Measurements from ENCODE around the gene MACROH2A1.

MACROH2A1 gene

GRCh38 chr5:135386886-135387628, 12.0 kb downstream of the MACROH2A1 start:
- Histone ChIP-seq H3K36me3 (ENCODE audit: control insufficient read depth, insufficient read depth, low read length) (peaks cover 60% of the 10 kb centered on the region), H3K9me3 (ENCODE audit: control insufficient read depth, insufficient read depth, low read depth, low read length) (no peaks in the 10 kb centered on the region), H3K9ac (ENCODE audit: low read length) (no peak overlapping the region), H3K27ac (ENCODE audit: low read depth, low read length) (no peak overlapping the region), H3K4me1 (ENCODE audit: control insufficient read depth, insufficient read depth, low read length) (peaks cover 10% of the 10 kb centered on the region; the same call in 1 of the 2 replicates), H3K27me3 (ENCODE audit: control insufficient read depth, insufficient read depth, low read length) (peaks cover 5% of the 10 kb centered on the region; the same call in 1 of the 2 replicates), H3K4me3 (ENCODE audit: low read depth, low read length) (no peak overlapping the region)

- peaks cover 66% of the 10 kb centered on the region for H3K36me3 ChIP-seq (ENCODE audit: control insufficient read depth, insufficient read depth, low read length)
- no peak overlapping the region for H3K27ac ChIP-seq (ENCODE audit: low read depth, low read length)
- peaks cover under 1% of the 10 kb centered on the region; the same call in 1 of the 2 replicates for H3K4me1 ChIP-seq (ENCODE audit: control insufficient read depth, insufficient read depth, low read length)
- no peak overlapping the region for H3K4me3 ChIP-seq (ENCODE audit: low read depth, low read length)
- H3K27me3 ChIP-seq (ENCODE audit: control insufficient read depth, insufficient read depth, low read length), result no peaks in the 10 kb centered on the region
- no peak overlapping the region for H3K9ac ChIP-seq (ENCODE audit: low read length)
- H3K9me3 ChIP-seq (ENCODE audit: control insufficient read depth, insufficient read depth, low read depth, low read length), result no peaks in the 10 kb centered on the region
These were observed 12.9 kb downstream of the MACROH2A1 start for GRCh38 chr5:135386096-135386495.

DNA sequence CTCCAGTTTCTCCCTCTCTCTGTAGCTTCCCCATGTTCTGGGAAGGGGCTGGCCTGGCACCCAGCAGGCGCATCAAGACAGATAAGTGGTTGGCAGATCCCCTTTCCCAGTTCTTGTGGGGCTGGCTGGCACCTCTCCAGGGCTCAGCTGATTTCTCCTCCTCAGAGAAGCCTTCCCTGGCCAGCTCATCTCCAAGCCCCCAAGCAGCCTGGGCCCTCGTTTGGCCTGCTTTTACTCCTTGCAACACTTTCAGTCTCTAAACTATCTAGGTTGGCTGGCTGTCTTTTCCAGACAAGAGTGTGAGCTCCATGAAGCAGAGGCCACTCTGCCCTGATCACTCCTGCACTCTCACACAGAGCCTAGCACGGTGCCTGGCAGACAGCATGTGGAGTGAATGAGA, 13.5 kb downstream of the MACROH2A1 start:
- no peaks in the 10 kb centered on the region for H3K9me3 ChIP-seq (ENCODE audit: control insufficient read depth, insufficient read depth, low read depth, low read length)
- H3K9ac ChIP-seq (ENCODE audit: low read length), result no peak overlapping the region
- H3K27ac ChIP-seq (ENCODE audit: low read depth, low read length), result no peak overlapping the region
- no peak overlapping the region for H3K4me3 ChIP-seq (ENCODE audit: low read depth, low read length)
- H3K27me3 ChIP-seq (ENCODE audit: control insufficient read depth, insufficient read depth, low read length), result no peaks in the 10 kb centered on the region
- H3K4me1 ChIP-seq (ENCODE audit: control insufficient read depth, insufficient read depth, low read length), result no peaks in the 10 kb centered on the region
- H3K36me3 ChIP-seq (ENCODE audit: control insufficient read depth, insufficient read depth, low read length), result peaks cover 70% of the 10 kb centered on the region

DNA sequence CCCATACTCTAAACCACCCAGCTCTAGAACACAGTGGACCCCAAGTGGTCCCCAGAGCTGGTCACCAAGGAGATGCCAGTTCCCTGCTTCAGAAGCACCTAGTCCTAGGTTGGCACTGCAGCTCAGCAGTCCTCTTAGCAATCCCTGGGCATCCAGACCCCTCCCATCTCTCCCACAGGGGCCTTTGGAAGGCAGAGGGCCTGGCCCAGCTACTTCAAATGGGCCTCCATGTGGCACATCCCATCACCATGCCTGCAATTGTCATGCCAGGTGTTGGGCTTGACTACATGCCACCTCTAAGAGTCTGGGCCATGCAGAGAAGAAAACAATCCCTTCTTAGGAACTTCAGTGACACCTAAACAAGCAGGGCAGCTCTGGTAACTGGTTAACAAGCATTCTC, 14.1 kb downstream of the MACROH2A1 start:
- H3K4me1 ChIP-seq (ENCODE audit: control insufficient read depth, insufficient read depth, low read length), result no peaks in the 10 kb centered on the region
- H3K36me3 ChIP-seq (ENCODE audit: control insufficient read depth, insufficient read depth, low read length), result peaks cover 74% of the 10 kb centered on the region
- no peak overlapping the region for H3K27ac ChIP-seq (ENCODE audit: low read depth, low read length)

GRCh38 chr5:135383803-135384495, 15.1 kb downstream of the MACROH2A1 start:
- no peak overlapping the region for H3K4me3 ChIP-seq (ENCODE audit: low read depth, low read length)
- no peaks in the 10 kb centered on the region for H3K9me3 ChIP-seq (ENCODE audit: control insufficient read depth, insufficient read depth, low read depth, low read length)
- peaks cover 82% of the 10 kb centered on the region for H3K36me3 ChIP-seq (ENCODE audit: control insufficient read depth, insufficient read depth, low read length)
- H3K27me3 ChIP-seq (ENCODE audit: control insufficient read depth, insufficient read depth, low read length), result no peaks in the 10 kb centered on the region
- no peak overlapping the region for H3K27ac ChIP-seq (ENCODE audit: low read depth, low read length)
- no peaks in the 10 kb centered on the region for H3K4me1 ChIP-seq (ENCODE audit: control insufficient read depth, insufficient read depth, low read length)
- H3K9ac ChIP-seq (ENCODE audit: low read length), result no peak overlapping the region

More for the DNA sequence above, 14.1 kb downstream of the MACROH2A1 start:
- Histone ChIP-seq H3K27me3 (ENCODE audit: control insufficient read depth, insufficient read depth, low read length) (no peaks in the 10 kb centered on the region), H3K9me3 (ENCODE audit: control insufficient read depth, insufficient read depth, low read depth, low read length) (no peaks in the 10 kb centered on the region), H3K4me3 (ENCODE audit: low read depth, low read length) (no peak overlapping the region), H3K9ac (ENCODE audit: low read length) (no peak overlapping the region)

GRCh38 chr5:135382981-135383380, 16.1 kb downstream of the MACROH2A1 start:
- Histone ChIP-seq H3K9me3 (ENCODE audit: control insufficient read depth, insufficient read depth, low read depth, low read length) (no peaks in the 10 kb centered on the region), H3K27me3 (ENCODE audit: control insufficient read depth, insufficient read depth, low read length) (no peaks in the 10 kb centered on the region), H3K4me1 (ENCODE audit: control insufficient read depth, insufficient read depth, low read length) (no peaks in the 10 kb centered on the region; the same call in 1 of the 2 replicates), H3K36me3 (ENCODE audit: control insufficient read depth, insufficient read depth, low read length) (peaks cover 81% of the 10 kb centered on the region), H3K27ac (ENCODE audit: low read depth, low read length) (no peak overlapping the region), H3K4me3 (ENCODE audit: low read depth, low read length) (no peak overlapping the region), H3K9ac (ENCODE audit: low read length) (no peak overlapping the region)

- no peak overlapping the region for H3K4me3 ChIP-seq (ENCODE audit: low read depth, low read length)
- peaks cover 83% of the 10 kb centered on the region for H3K36me3 ChIP-seq (ENCODE audit: control insufficient read depth, insufficient read depth, low read length)
- no peaks in the 10 kb centered on the region; the same call in 1 of the 2 replicates for H3K4me1 ChIP-seq (ENCODE audit: control insufficient read depth, insufficient read depth, low read length)
- no peaks in the 10 kb centered on the region for H3K27me3 ChIP-seq (ENCODE audit: control insufficient read depth, insufficient read depth, low read length)
- no peak overlapping the region for H3K27ac ChIP-seq (ENCODE audit: low read depth, low read length)
- H3K9ac ChIP-seq (ENCODE audit: low read length), result no peak overlapping the region
- no peaks in the 10 kb centered on the region for H3K9me3 ChIP-seq (ENCODE audit: control insufficient read depth, insufficient read depth, low read depth, low read length)
These were observed 16.8 kb downstream of the MACROH2A1 start for GRCh38 chr5:135382106-135382790.

- Histone ChIP-seq H3K4me3 (ENCODE audit: low read depth, low read length) (no peak overlapping the region), H3K27ac (ENCODE audit: low read depth, low read length) (no peak overlapping the region), H3K9ac (ENCODE audit: low read length) (no peak overlapping the region), H3K27me3 (ENCODE audit: control insufficient read depth, insufficient read depth, low read length) (no peaks in the 10 kb centered on the region), H3K36me3 (ENCODE audit: control insufficient read depth, insufficient read depth, low read length) (peaks cover 75% of the 10 kb centered on the region), H3K4me1 (ENCODE audit: control insufficient read depth, insufficient read depth, low read length) (no peaks in the 10 kb centered on the region; the same call in 1 of the 2 replicates), H3K9me3 (ENCODE audit: control insufficient read depth, insufficient read depth, low read depth, low read length) (no peaks in the 10 kb centered on the region)
These were observed 19.9 kb downstream of the MACROH2A1 start for GRCh38 chr5:135379046-135379654.

GRCh38 chr5:135377751-135378680, 21.0 kb downstream of the MACROH2A1 start:
- Histone ChIP-seq H3K4me1 (ENCODE audit: control insufficient read depth, insufficient read depth, low read length) (no peaks in the 10 kb centered on the region; the same call in 1 of the 2 replicates), H3K36me3 (ENCODE audit: control insufficient read depth, insufficient read depth, low read length) (peaks cover 69% of the 10 kb centered on the region), H3K27ac (ENCODE audit: low read depth, low read length) (no peak overlapping the region), H3K9ac (ENCODE audit: low read length) (no peak overlapping the region), H3K9me3 (ENCODE audit: control insufficient read depth, insufficient read depth, low read depth, low read length) (no peaks in the 10 kb centered on the region), H3K27me3 (ENCODE audit: control insufficient read depth, insufficient read depth, low read length) (no peaks in the 10 kb centered on the region), H3K4me3 (ENCODE audit: low read depth, low read length) (no peak overlapping the region)

All from HUES6 (cell line).